Bronchial epithelial cell (primary cell): ENCODE measurements around the gene SLC9C1. TPM values are rescaled to one million over a fixed set of nuclear protein-coding genes. Genes with fewer than 3 reads are reported as not detected.

Experiments used
- DNase-seq: peaks from one replicate; pipeline ENCODE4 v3.0.0-alpha.2; 2010; ENCODE audit warnings: low read depth
- FAIRE-seq: peaks from 2 replicates; lab custom pipeline; 2011; peaks lifted over from hg19 to GRCh38; lab: Jason Lieb, UNC
- H3K27me3 ChIP-seq: 2 replicates; pipeline ENCODE4 v1.5.1; 2011; ENCODE audit warnings: low read length; ENCODE audit not compliant: control insufficient read depth, insufficient read depth
- H3K36me3 ChIP-seq: 2 replicates; pipeline ENCODE4 v1.5.1; 2011; ENCODE audit warnings: low read length; ENCODE audit not compliant: control insufficient read depth, insufficient read depth
- H3K4me3 ChIP-seq: 2 replicates; pipeline ENCODE4 v1.5.1; 2011; ENCODE audit warnings: mild to moderate bottlenecking, low read depth, low read length, control low read depth
- CTCF ChIP-seq: IDR thresholded peaks from 2 replicates; pipeline ENCODE4 v1.5.1; 2011; ENCODE audit warnings: mild to moderate bottlenecking, moderate library complexity, low read length, control low read depth, inconsistent platforms; ENCODE audit not compliant: insufficient read depth, severe bottlenecking
- total RNA-seq: library from RNA; depleted of rRNA; stranded (reverse); fragments of >200 nt; gene quantifications from 2 replicates; pipeline ENCODE4 v1.2.1, GENCODE V29; 2014

Gene SLC9C1
- total RNA-seq, 1 donor from 2014 or later = not detected

GRCh38 chr3:112143689-112144088 lies 150.3 kb downstream of the SLC9C1 start:
- Histone ChIP-seq H3K4me3 (no peak overlapping the region), H3K36me3 (no peaks in the 10 kb centered on the region), H3K27me3 (no peaks in the 10 kb centered on the region)
- DNase-seq (no peak), FAIRE-seq (no peak)
- TF ChIP-seq CTCF = no peak

- H3K27me3 ChIP-seq = no peaks in the 10 kb centered on the region
- H3K36me3 ChIP-seq = no peaks in the 10 kb centered on the region
- FAIRE-seq (no peak), DNase-seq (peak; percentile 89)
- no peak overlapping the region for H3K4me3 ChIP-seq
- TF ChIP-seq CTCF = no peak
Measured at GRCh38 chr3:112143251-112143650, 150.8 kb downstream of the SLC9C1 start.

GRCh38 chr3:112141293-112141692 lies 152.7 kb downstream of the SLC9C1 start:
- H3K27me3 ChIP-seq = no peaks in the 10 kb centered on the region
- no peaks in the 10 kb centered on the region for H3K36me3 ChIP-seq
- FAIRE-seq (no peak), DNase-seq (no peak)
- no peak overlapping the region for H3K4me3 ChIP-seq
- TF ChIP-seq CTCF = no peak

- Histone ChIP-seq H3K27me3 (no peaks in the 10 kb centered on the region), H3K4me3 (no peak overlapping the region), H3K36me3 (no peaks in the 10 kb centered on the region)
- no peak for DNase-seq
- no peak for TF ChIP-seq CTCF
- no peak for FAIRE-seq
Measured at GRCh38 chr3:112140584-112140983, 153.4 kb downstream of the SLC9C1 start.

GRCh38 chr3:112138219-112138969 lies 155.6 kb downstream of the SLC9C1 start:
- FAIRE-seq = no peak
- H3K27me3 ChIP-seq = no peaks in the 10 kb centered on the region
- no peak for DNase-seq
- no peak overlapping the region for H3K4me3 ChIP-seq
- no peak for TF ChIP-seq CTCF
- H3K36me3 ChIP-seq = no peaks in the 10 kb centered on the region

- Histone ChIP-seq H3K36me3 (no peaks in the 10 kb centered on the region), H3K27me3 (no peaks in the 10 kb centered on the region), H3K4me3 (no peak overlapping the region)
- DNase-seq (no peak), FAIRE-seq (no peak)
- no peak for TF ChIP-seq CTCF
Measured at GRCh38 chr3:112137781-112138180, 156.2 kb downstream of the SLC9C1 start.
